Mesothelial cell of epicardium (in vitro differentiated cells): Measurements from ENCODE around the gene TUT1. TPM values are rescaled to one million over a fixed set of nuclear protein-coding genes. Genes with fewer than 3 reads are reported as not detected.

ENCODE experiments used
- DNase-seq, 2 experiments: peaks; one replicate each; pipeline ENCODE4 v3.0.0; 2021; ENCODE audit warnings: low spot score in 2 of 2; ENCODE audit not compliant: unreplicated experiment in 2 of 2
- H3K27ac Mint-ChIP-seq: 2 replicates; pipeline ENCODE4 v1.8.0; 2021; ENCODE audit warnings: mixed read lengths
- H3K27me3 Mint-ChIP-seq: 2 replicates; pipeline ENCODE4 v1.8.0; 2021; ENCODE audit warnings: low read depth, mixed read lengths
- H3K36me3 Mint-ChIP-seq: 2 replicates; pipeline ENCODE4 v1.8.0; 2021; ENCODE audit warnings: mixed read lengths
- H3K4me1 Mint-ChIP-seq: 2 replicates; pipeline ENCODE4 v1.8.0; 2021; ENCODE audit warnings: mixed read lengths
- H3K4me3 Mint-ChIP-seq: 2 replicates; pipeline ENCODE4 v1.8.0; 2021; ENCODE audit warnings: mild to moderate bottlenecking, moderate library complexity, mixed read lengths
- H3K9me3 Mint-ChIP-seq: 2 replicates; pipeline ENCODE4 v1.8.0; 2021; ENCODE audit warnings: mixed read lengths
- CTCF ChIP-seq: fragments of 200-600 bp; sonication (generic); IDR thresholded peaks from one replicate; pipeline ENCODE4 v1.5.0; 2021; ENCODE audit warnings: antibody characterized with exemption; ENCODE audit not compliant: unreplicated experiment
- total RNA-seq: library from RNA; stranded (reverse); gene quantifications from 3 replicates; pipeline ENCODE4 v1.2.1, GENCODE V29; 2021

TUT1 gene
- total RNA-seq, 1 donor from 2014 or later = 24.2 TPM

- H3K36me3 Mint-ChIP-seq = no peaks in the 10 kb centered on the region
- H3K27ac Mint-ChIP-seq = peak overlapping the region; percentile 99
- no peaks in the 10 kb centered on the region for H3K9me3 Mint-ChIP-seq
- DNase-seq = peak; percentile 96 to 98
- no peak for TF ChIP-seq CTCF
- H3K4me1 Mint-ChIP-seq = peaks cover 68% of the 10 kb centered on the region
- no peaks in the 10 kb centered on the region for H3K27me3 Mint-ChIP-seq
- peak overlapping the region; percentile 97 for H3K4me3 Mint-ChIP-seq
Observed at GRCh38 chr11:62545437-62546243, 45.7 kb downstream of the TUT1 start.

GRCh38 chr11:62544581-62545436, 46.5 kb downstream of the TUT1 start:
- peak in 1 of 2 experiments; percentile 60 for DNase-seq
- no peak for TF ChIP-seq CTCF
- H3K27me3 Mint-ChIP-seq = no peaks in the 10 kb centered on the region
- no peaks in the 10 kb centered on the region for H3K36me3 Mint-ChIP-seq
- H3K9me3 Mint-ChIP-seq = no peaks in the 10 kb centered on the region
- peak overlapping the region; percentile 97 for H3K4me3 Mint-ChIP-seq
- peak overlapping the region; percentile 99 for H3K27ac Mint-ChIP-seq
- peaks cover 70% of the 10 kb centered on the region for H3K4me1 Mint-ChIP-seq

- H3K36me3 Mint-ChIP-seq = no peaks in the 10 kb centered on the region
- no peak for TF ChIP-seq CTCF
- H3K27me3 Mint-ChIP-seq = no peaks in the 10 kb centered on the region
- peak overlapping the region; percentile 97 for H3K4me3 Mint-ChIP-seq
- H3K9me3 Mint-ChIP-seq = no peaks in the 10 kb centered on the region
- no peak for DNase-seq
- H3K27ac Mint-ChIP-seq = peak overlapping the region; percentile 99
- peaks cover 72% of the 10 kb centered on the region for H3K4me1 Mint-ChIP-seq
Observed at GRCh38 chr11:62543680-62544444, 47.5 kb downstream of the TUT1 start.

- TF ChIP-seq CTCF = peak; percentile 98
- peak in 1 of 2 experiments; percentile 89 for DNase-seq
- H3K27me3 Mint-ChIP-seq = no peaks in the 10 kb centered on the region
- H3K27ac Mint-ChIP-seq = peak overlapping the region; percentile 99
- peaks cover 74% of the 10 kb centered on the region for H3K4me1 Mint-ChIP-seq
- H3K9me3 Mint-ChIP-seq = no peaks in the 10 kb centered on the region
- peak overlapping the region; percentile 97 for H3K4me3 Mint-ChIP-seq
- no peaks in the 10 kb centered on the region for H3K36me3 Mint-ChIP-seq
Observed at GRCh38 chr11:62542750-62543567, 48.4 kb downstream of the TUT1 start.
